Stimulated activated CD8-positive, alpha-beta memory T cell treated with anti-CD3 and anti-CD28 coated beads, Interleukin-4, amount 100 ng/mL, for 48 hours (primary cell): Measurements from ENCODE around the gene CFAP73.
"Not testable (repeated sequence)": the region's sequence is repeated elsewhere in the genome, so short reads cannot be mapped to it uniquely, and the experiment has no call there.

ENCODE experiments used
- DNase-seq: peaks from one replicate; pipeline ENCODE4 v3.0.0-alpha.2; 2020

CFAP73 gene

DNA sequence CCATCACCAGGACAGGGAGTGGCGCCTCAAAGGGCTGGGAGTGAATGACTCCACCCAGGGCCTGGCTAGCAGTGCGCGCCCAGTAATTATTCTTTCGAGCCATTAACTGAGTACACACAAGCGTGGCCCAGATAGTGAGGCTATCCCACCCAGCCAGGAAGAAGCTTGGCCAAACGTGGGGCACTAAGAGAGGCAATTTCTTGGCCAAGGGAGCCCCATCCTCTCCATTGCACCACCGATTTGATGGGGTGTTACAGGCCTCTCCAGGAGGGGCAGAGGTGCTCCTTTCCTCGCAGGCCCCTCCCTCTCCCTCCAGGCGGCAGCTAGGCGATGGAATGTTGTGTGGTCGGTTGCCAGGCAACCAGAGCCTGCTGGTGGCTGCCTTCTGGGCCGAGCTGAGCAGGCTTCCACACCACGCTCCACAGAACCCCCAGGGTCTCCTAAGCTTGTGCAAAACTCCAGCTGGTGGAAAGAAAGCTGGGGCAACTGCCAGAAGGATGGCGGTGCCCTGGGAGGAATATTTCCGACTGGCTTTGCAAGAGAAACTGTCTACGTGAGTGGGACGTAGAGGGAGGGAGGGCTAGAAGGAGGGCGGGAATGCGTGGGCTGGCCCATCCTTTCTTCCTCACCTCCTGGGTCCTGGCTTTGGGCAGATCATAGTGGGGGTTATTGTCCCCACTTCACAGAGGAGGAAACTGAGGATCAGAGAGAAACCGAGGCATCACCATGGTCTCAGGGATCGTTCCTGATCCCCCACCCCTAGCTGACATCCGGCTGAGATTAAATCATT is at the start of gene CFAP73:
CFAP73 (plus strand) TSS at position 364 of the 790 bp plus-strand sequence; CDS start at position 498, 134 bp downstream.
- DNase-seq, result no peak

DNA sequence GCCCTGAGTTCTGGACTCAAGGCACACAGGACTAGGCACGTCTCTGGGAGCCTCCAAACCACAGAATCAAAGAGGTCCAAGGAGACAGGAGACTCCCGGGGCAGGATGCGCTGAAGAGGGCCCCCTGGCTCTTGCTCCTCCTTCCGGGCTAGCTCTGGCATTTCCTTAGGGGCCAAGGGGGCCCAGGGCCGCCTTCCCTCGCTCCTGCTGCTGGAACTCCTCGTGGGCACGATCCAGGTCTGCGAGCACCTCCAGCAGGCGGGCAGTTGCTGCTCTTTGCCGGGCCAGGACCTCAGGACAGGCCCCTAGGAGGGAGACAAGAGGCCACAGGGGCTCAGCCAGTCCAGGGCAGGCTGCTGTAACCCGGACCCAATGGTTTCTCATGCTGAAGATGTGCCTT is 49.8 kb upstream of the CFAP73 start:
- no peak for DNase-seq

GRCh38 chr12:113101751-113102150 is 47.8 kb upstream of the CFAP73 start:
- no peak for DNase-seq

GRCh38 chr12:113102811-113103210 is 46.7 kb upstream of the CFAP73 start:
- no peak for DNase-seq

DNA sequence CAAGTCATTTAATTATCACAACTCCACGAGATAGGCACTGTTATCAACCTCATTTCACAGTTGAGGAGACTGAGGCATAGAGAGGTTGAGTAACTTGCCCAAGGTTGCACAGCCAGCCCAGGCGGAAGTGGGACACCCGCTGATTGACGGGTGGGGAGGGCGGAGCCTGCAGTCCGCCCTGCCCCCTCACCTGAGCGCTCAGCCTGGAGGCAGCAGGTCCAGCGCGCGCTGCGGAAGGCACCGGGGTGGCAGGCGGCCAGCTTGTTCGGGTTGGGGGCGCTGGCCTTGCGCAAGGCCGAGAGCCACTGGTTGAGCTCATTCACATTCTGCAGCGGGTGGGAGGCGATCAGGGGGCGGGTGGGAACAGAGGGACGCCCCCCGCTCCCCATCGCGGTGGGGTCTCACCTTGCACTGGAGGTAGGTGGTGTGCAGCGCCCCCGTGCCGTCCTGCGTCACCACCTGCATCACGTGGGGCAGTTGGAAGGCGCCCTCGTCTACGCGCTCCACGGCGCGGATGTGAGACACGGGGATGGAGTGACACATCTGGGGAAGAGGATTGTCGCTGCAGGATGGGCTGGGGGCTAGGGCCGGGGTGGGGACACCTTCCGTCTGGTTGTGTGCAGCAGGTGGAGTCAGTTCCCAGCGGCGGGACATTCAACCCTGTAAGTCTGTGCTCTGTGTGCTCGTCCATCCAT is 45.6 kb upstream of the CFAP73 start:
- peak; percentile 74 for DNase-seq

GRCh38 chr12:113104953-113105510 is 44.5 kb upstream of the CFAP73 start:
- DNase-seq, result no peak

DNA sequence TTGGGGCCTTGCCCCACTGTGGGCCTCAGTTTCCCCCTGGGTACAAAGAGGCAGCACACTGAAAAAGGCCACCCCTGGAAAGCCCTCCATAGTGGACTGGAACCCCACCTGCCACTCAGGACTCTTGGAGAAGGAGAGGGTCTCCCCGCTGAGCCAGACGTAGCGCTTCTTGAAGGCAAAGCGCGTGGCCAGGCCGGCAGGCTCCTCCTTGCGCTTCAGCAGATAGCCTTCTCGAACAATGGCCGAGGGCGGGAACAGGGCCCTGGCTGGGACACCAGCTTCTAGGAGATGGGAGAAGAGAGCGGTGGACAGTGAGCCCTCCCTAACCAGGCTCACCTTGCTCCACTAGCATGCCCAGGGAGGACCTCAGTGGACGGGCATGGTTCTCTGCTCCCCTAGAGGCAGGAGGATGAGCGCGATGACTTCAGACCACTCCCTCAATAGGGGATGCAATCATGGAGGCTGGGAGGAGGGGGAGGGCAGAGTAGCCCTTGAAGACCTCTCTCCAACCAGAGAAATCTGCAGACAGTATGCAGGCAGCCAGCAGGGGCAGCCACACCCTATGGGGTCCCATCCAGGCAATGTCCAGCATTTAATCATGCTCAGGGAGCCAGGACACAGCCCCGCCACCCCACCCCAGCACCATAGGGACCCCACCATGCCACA is 43.8 kb upstream of the CFAP73 start:
- DNase-seq, result no peak

- no peak for DNase-seq
Measured at GRCh38 chr12:113106361-113106760, 43.2 kb upstream of the CFAP73 start.

DNA sequence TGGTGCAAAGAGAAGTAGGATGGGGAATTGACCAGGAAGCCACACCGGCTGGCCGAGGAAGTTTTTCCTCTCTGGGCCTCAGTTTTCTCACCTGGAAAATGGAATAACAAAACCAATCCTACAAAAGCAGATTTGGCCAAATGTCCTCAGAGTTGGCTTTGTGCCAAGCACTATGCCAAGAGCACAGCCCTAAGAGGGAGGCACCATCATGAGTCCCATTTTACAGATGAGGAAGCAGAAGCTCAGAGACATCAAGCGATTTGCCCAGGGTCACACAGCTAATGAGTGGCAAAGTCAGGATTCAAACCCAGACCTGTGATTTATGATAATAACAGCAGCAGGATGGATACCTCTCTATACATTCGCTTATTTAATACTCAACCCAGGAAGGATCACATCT is 41.2 kb upstream of the CFAP73 start:
- no peak for DNase-seq

DNA sequence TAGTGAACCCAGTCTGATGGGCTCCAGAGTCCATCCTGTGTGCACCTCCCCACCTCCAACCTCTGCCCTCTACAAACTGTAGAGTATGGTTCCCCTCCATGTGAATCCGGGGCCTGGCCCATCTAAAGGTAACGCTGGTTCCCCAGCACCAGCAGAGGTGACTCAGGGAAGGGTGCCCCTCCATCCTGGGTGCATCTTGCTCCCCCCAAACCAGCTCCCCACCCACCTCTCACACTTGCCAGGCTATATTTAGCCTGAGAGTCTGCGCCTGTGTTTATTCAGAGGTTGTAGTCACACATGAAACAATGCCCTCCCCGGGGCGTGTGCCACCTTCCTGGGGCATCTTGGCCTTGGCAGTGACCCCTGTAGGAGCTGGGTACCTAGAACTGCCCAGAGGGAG is 40.2 kb upstream of the CFAP73 start:
- DNase-seq, result no peak

- DNase-seq, result no peak
Measured at GRCh38 chr12:113109872-113110599, 39.5 kb upstream of the CFAP73 start.

DNA sequence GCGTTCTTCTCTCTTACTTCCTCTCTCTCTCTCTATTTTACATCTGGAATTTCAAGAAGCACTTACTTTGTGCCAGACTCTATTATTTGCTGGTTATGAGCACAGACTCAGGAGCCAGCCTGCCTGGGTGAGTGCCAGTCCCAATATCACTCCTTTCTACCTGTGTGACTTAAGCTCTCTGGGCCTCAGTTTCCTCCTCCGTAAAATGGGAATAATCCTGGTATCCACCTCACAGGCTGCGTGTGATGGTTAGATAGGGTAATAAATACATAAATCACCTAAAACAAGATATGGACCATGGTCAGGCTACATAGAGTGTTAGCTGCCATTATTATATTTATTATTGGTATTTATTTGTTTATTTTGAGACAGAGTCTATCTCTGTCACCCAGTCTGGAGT is 38.3 kb upstream of the CFAP73 start:
- no peak for DNase-seq

GRCh38 chr12:113112043-113112899 is 37.3 kb upstream of the CFAP73 start:
- no peak for DNase-seq

DNA sequence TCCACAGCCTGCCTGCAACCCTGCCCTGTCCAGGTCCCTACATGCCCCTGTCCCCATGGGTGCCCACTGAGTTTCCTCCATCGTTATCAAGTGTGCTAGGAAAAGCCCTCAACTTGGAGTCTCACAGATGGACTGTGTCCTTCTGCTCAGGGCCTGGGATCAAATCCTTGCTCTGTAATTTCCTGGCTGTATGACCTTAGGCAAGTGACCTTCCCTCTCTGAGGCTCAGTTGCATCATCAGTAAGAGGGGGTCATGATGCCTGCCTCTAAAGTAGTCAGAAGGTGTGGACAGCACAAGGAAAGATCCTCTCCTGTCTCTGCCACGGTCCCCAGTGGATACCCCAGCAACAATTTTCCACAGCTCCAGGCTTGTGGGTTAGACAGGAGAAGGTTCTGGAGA is 36.1 kb upstream of the CFAP73 start:
- no peak for DNase-seq

GRCh38 chr12:113114447-113115178 is 34.9 kb upstream of the CFAP73 start:
- DNase-seq, result no peak

DNA sequence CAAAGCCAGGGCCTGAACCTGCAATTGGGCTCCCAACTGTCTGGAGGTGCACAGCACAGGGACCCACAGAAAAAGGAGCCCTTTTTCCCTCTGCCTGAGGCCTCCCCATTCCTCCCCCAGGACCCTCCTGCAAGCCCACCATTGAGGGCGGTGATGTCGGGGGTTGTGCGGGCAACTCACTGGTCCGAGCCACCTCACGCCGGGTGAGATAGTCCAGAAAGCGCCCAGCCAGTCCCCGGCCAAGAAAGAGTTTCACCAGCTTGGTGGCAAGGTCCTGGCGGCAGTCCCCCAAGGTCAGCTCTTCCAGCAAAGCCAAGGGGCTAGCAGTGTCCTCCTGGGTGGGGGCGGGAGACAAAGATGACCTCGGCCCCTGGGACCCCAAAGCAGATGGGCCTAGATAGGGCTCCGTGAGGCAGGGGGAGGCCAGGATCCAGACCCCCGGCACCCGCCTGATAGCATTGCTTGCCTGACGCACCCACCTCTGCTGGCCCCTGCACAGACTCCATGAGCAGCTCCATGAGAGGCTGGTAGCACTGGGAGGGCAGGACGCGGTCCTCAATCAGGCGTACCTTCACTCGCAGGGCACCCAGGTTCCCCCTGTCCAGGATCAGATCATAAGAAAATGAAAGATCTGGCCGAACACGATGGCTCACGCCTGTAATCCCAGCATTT is 33.9 kb upstream of the CFAP73 start:
- no peak for DNase-seq

GRCh38 chr12:113116875-113117274 is 32.6 kb upstream of the CFAP73 start:
- no peak for DNase-seq

GRCh38 chr12:113117684-113118083 is 31.8 kb upstream of the CFAP73 start:
- not testable (repeated sequence) for DNase-seq

DNA sequence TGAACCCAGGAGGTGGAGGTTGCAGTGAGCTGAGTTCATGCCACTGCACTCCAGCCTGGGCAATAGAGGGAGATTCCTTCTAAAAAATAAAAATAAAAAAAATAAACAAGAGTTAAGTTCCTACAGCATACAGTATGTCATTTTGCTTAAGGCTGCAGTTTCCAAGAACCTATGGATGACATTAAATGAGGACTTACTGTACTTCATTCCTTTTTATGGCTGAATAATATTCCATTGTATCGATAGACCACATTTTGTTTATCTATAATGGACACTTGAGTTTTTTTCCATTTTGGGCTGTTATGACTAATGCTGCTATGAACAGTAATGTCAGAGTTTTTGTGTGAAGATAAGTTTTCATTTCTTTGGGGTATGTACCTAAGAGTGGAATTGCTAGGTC is 31.4 kb upstream of the CFAP73 start:
- DNase-seq, result no peak

DNA sequence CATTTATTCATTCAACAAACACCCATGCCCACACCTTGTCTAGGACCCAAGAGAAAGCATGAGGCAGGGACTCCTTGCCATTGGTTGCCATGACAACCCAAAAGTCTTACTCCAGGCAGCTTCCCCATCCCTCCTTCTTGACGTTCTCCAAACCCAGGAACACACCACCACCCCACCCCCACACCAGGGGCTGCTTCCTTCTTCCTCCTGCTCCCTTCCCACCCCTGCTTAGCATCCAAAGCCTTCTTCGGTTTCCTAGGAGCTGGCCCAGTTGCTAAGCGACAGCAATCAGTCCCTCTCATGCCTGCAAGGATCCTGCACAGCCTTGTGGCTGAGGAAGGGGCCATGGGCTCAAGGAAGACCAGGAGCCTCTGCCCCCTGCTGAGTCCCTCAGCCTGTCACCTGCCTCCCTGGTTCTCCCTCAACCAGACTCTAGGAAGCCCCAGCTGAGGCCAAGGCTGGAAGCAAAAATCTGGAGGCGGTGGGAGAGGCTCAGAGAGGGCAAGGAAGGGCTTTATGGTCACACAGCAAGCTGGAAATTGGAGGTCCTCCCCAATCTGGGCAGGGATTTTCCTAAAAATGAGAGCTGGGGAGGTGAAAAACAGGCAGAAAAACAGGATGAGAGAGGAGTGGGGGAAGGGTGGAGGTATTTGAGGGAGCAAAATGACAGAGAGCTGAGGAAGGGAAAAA is 29.4 kb upstream of the CFAP73 start:
- no peak for DNase-seq
